DOHH2 (cell line): ENCODE measurements around the gene RPN2.

ENCODE experiments used
- H3F3A ChIP-seq: fragments of 200-600 bp; sonication (generic), shearing (Covaris generic); 2 replicates; pipeline ENCODE4 v1.6.0; 2016; ENCODE audit warnings: antibody characterized with exemption, mild to moderate bottlenecking; ENCODE audit not compliant: control insufficient read depth, insufficient read depth
- H3K27ac ChIP-seq: fragments of 200-600 bp; sonication (generic); 2 replicates; pipeline ENCODE4 v1.5.1; 2014; ENCODE audit warnings: low read depth, mild to moderate bottlenecking, low read length, moderate library complexity
- H3K27me3 ChIP-seq: fragments of 200-600 bp; sonication (generic); 2 replicates; pipeline ENCODE4 v1.6.1; 2014; ENCODE audit warnings: mild to moderate bottlenecking, low read length, mixed read lengths; ENCODE audit not compliant: control insufficient read depth
- H3K36me3 ChIP-seq: fragments of 200-600 bp; sonication (generic); 2 replicates; pipeline ENCODE4 v1.6.1; 2014; ENCODE audit warnings: mild to moderate bottlenecking, low read length, moderate library complexity, mixed read lengths; ENCODE audit not compliant: control insufficient read depth
- H3K4me1 ChIP-seq: fragments of 200-600 bp; sonication (generic); 2 replicates; pipeline ENCODE4 v1.6.1; 2014; ENCODE audit warnings: mild to moderate bottlenecking, low read length, mixed read lengths; ENCODE audit not compliant: control insufficient read depth
- H3K4me2 ChIP-seq: fragments of 200-600 bp; sonication (generic); 2 replicates; pipeline ENCODE4 v1.6.0; 2014; ENCODE audit warnings: mild to moderate bottlenecking, low read length, moderate library complexity
- H3K4me3 ChIP-seq: fragments of 200-600 bp; sonication (generic); 2 replicates; pipeline ENCODE4 v1.5.1; 2014; ENCODE audit warnings: mild to moderate bottlenecking, low read length, mixed read lengths
- H3K79me2 ChIP-seq: fragments of 200-600 bp; sonication (generic); 2 replicates; pipeline ENCODE4 v1.6.1; 2014; ENCODE audit warnings: mild to moderate bottlenecking, low read length, mixed read lengths; ENCODE audit not compliant: control insufficient read depth
- H3K9me2 ChIP-seq: fragments of 200-600 bp; sonication (generic); replicated peaks from 2 replicates; pipeline ENCODE4 v1.6.1; 2014; ENCODE audit warnings: mild to moderate bottlenecking, low read length, mixed read lengths; ENCODE audit not compliant: control insufficient read depth
- H3K9me3 ChIP-seq: fragments of 200-600 bp; sonication (generic); 2 replicates; pipeline ENCODE4 v1.6.1; 2014; ENCODE audit warnings: antibody characterized with exemption, low read length, mixed read lengths; ENCODE audit not compliant: control insufficient read depth, insufficient read depth
- H4K20me1 ChIP-seq: fragments of 200-600 bp; sonication (generic); 2 replicates; pipeline ENCODE4 v1.6.0; 2014; ENCODE audit warnings: low read depth, mild to moderate bottlenecking, antibody characterized with exemption, low read length, moderate library complexity; ENCODE audit not compliant: control insufficient read depth, insufficient read depth
- CTCF ChIP-seq: fragments of 200-600 bp; sonication (generic); IDR thresholded peaks from one replicate; pipeline ENCODE4 v1.5.1; 2014; ENCODE audit warnings: antibody characterized with exemption, mild to moderate bottlenecking, low read depth, low read length; ENCODE audit not compliant: poor library complexity, severe bottlenecking
- EZH2phosphoT487 ChIP-seq: fragments of 200-600 bp; sonication (generic); IDR thresholded peaks from 2 replicates; pipeline ENCODE4 v1.6.1; 2017; ENCODE audit warnings: borderline replicate concordance, mild to moderate bottlenecking, antibody characterized with exemption, low read length, moderate library complexity, mixed read lengths

Gene RPN2

GRCh38 chr20:37273988-37274387 is 94.9 kb downstream of the RPN2 start:
- TF ChIP-seq EZH2phosphoT487 (no peak), CTCF (no peak)
- no peaks in the 10 kb centered on the region for H3K79me2 ChIP-seq
- no peaks in the 10 kb centered on the region for H4K20me1 ChIP-seq
- peaks cover 62% of the 10 kb centered on the region for H3K4me1 ChIP-seq
- H3K4me3 ChIP-seq, result no peak overlapping the region
- no peak overlapping the region for H3K27ac ChIP-seq
- H3K4me2 ChIP-seq, result no peak overlapping the region; the same call in 1 of the 2 replicates
- no peaks in the 10 kb centered on the region for H3K36me3 ChIP-seq
- peaks cover 18% of the 10 kb centered on the region for H3F3A ChIP-seq
- H3K9me3 ChIP-seq, result no peaks in the 10 kb centered on the region
- H3K27me3 ChIP-seq, result no peaks in the 10 kb centered on the region
- H3K9me2 ChIP-seq, result no peaks in the 10 kb centered on the region

- Histone ChIP-seq H3K4me1 (peaks cover 59% of the 10 kb centered on the region), H3K27ac (peak overlapping the region; percentile 62), H3K27me3 (peaks cover 3% of the 10 kb centered on the region; the same call in 1 of the 2 replicates), H3F3A (peaks cover 18% of the 10 kb centered on the region), H3K36me3 (no peaks in the 10 kb centered on the region), H4K20me1 (no peaks in the 10 kb centered on the region), H3K9me2 (no peaks in the 10 kb centered on the region), H3K9me3 (no peaks in the 10 kb centered on the region), H3K4me2 (peak overlapping the region; percentile 61), H3K79me2 (no peaks in the 10 kb centered on the region), H3K4me3 (peak overlapping the region; percentile 48)
- no peak for TF ChIP-seq CTCF
- no peak for TF ChIP-seq EZH2phosphoT487
These were observed 95.9 kb downstream of the RPN2 start for GRCh38 chr20:37274851-37275524.

GRCh38 chr20:37276494-37277252 is 97.5 kb downstream of the RPN2 start:
- no peaks in the 10 kb centered on the region for H3K79me2 ChIP-seq
- H3K27me3 ChIP-seq, result peaks cover 4% of the 10 kb centered on the region; the same call in 1 of the 2 replicates
- H3K9me3 ChIP-seq, result no peaks in the 10 kb centered on the region
- TF ChIP-seq CTCF, result peak; percentile 38
- TF ChIP-seq EZH2phosphoT487, result no peak
- no peaks in the 10 kb centered on the region for H3K36me3 ChIP-seq
- H3F3A ChIP-seq, result peaks cover 11% of the 10 kb centered on the region
- H3K4me2 ChIP-seq, result peak overlapping the region; percentile 61
- H3K9me2 ChIP-seq, result no peaks in the 10 kb centered on the region
- H3K4me3 ChIP-seq, result peak overlapping the region; percentile 32
- no peaks in the 10 kb centered on the region for H4K20me1 ChIP-seq
- H3K27ac ChIP-seq, result peak overlapping the region; percentile 52
- H3K4me1 ChIP-seq, result peaks cover 48% of the 10 kb centered on the region
